ENCODE results near the gene TBC1D17.

Gene TBC1D17

DNA sequence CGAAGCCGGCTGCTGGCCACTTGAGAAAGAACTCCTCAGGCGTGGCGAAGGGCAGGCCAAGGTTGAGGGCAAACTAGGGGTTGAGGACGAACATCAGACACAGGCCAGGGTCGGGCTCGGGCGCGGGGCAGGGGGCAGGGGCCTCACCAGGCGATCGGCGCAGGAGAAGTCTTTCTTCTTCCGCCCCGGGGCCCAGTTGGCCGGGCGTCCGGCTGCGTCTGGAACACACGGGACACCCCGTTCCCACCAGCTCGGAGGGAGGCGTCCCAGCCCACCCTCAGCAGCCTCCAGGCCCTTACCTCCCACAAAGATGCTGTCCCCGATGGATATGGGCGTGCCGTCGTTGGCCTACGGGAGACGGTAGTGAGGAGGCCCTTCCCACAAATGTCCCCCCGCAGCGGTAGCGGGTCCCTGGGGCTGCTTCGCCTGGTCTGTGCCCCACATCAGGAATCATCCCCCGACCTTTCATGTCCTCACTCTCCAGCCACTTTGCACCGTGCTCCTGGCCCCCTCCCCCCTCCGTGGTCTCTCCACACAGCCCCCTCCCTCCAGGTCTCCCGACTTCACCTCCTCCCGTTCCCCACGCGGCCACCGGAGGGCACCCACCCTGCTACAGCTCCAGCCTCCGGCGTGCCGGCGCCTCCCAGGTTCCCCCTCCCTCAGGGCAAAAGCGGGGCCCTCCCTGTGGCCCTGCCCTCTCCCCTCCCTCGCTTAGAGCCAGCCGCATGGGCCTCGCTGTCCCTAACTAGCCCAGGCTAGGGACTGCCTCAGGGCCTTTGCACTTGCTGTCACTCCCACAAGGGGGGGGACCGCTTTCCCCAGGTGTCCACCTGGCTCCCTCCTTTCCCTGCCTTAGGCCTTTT, 14.9 kb upstream of the TBC1D17 start:
- DNase-seq: no peak

GRCh38 chr19:49863254-49863934, 14.1 kb upstream of the TBC1D17 start:
- no peak for DNase-seq

DNA sequence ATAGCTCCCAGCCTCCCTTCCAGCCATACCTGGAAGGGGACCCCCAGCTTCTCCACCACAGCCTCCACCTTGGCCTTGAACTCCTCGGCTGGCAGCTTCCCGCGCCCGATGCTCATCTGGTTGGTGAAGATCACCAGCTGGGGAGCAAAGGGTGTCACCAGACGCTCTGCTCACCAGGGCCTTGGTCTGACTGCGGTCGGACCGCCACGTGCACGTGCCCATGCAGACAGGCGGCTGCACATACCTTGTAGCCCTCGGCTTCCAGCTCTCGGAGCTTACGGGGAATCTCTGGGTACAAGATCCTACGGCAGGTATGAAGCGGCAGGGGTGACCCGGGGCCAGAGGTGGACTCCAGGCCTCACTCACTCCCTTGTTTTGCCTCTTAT, 13.6 kb upstream of the TBC1D17 start:
- DNase-seq: no peak

DNA sequence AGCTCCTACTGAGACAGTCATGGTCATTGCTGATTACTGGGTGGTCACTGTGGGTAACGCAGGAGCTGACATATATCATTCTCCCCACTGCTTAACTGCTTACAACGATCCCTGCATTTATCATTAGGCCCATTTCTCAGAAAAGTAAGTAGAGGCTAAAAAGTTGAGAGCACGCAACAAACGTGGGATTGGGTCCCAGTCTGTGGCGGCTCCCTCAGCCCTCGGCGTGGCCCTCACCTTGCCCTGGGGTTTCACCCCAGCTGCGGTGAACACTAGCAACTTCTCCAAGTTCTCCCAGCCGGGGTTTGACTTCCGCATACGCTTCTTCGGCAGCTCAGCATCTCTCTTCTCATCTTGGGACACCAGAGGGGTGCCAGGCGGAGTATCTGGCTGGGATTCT, 12.6 kb upstream of the TBC1D17 start:
- DNase-seq: no peak

GRCh38 chr19:49866933-49867782, 10.3 kb upstream of the TBC1D17 start, which contains the start of gene PNKP:
Gene PNKP (minus strand): TSS chr19:49867576. CDS start chr19:49867204, 372 bp downstream.
- peak; percentile 75 for DNase-seq

- no peak for DNase-seq
Observed at GRCh38 chr19:49869009-49869483, 8.5 kb upstream of the TBC1D17 start.

- DNase-seq: peak; percentile 86
Observed at GRCh38 chr19:49869484-49870308, 7.8 kb upstream of the TBC1D17 start.

- DNase-seq: no peak
Observed at GRCh38 chr19:49870309-49870901, 7.1 kb upstream of the TBC1D17 start.

DNA sequence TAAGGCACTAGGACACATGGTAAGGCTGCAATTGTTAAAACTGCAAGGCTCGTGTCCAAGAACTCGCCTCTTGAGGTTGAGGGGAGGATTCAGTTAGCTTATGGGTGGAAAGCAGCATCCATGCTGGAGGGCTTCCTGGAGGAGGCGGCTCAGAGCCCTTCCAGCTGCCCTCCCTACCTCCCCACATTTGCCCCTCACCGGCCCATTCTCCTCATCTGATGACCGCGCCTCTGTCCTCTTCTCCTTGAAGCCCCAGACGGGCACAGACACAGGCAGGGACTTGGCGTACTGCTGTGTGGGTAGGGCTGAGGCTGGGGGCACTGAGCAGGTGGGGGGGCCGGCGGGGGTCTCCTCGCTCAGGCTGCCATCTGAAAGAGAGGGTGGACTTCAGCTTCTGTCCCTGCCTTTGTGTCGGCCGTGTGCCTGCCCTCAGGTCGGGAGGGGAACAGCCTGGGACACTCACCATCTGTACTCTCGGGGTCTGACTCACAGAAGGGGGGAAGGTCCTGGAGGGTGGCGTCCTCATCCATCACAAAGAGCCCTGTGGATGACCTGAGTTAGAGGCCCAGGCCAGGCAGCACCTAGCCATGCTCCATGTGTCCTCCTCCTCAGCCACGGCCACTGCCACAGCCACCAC, 6.0 kb upstream of the TBC1D17 start:
- DNase-seq: no peak

- DNase-seq: no peak
Observed at GRCh38 chr19:49872245-49873128, 5.0 kb upstream of the TBC1D17 start.

- no peak for DNase-seq
Observed at GRCh38 chr19:49873129-49873521, 4.4 kb upstream of the TBC1D17 start.

GRCh38 chr19:49873834-49874233, 3.7 kb upstream of the TBC1D17 start:
- DNase-seq: no peak

GRCh38 chr19:49874503-49875157, 2.9 kb upstream of the TBC1D17 start:
- no peak for DNase-seq

DNA sequence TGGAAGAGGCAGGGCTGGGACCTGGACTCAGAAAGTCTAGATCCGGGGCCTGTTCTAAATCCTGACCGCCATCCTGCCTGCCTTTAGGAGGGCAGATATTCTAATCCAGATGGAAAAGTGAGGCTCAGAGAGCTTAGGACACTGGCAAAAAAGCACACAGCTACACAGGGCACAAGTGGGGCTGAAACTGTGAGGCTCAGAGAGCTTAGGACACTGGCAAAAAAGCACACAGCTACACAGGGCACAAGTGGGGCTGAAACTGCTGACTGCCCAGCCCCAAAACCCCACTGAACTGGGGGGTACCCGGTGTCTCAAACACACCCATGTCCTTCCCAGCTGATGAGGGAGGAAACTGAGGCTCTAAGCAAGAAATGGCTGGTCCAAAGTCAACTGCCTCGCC, 2.3 kb upstream of the TBC1D17 start:
- DNase-seq: no peak

GRCh38 chr19:49875857-49876421, 1.6 kb upstream of the TBC1D17 start:
- DNase-seq: peak; percentile 32

GRCh38 chr19:49876422-49877019, 981 bp upstream of the TBC1D17 start:
- DNase-seq: peak; percentile 95

- DNase-seq: peak; percentile 98
Observed at GRCh38 chr19:49877879-49878743, 609 bp downstream of the TBC1D17 start.

GRCh38 chr19:49878744-49879070, 1.2 kb downstream of the TBC1D17 start:
- no peak for DNase-seq
